Right ventricle myocardium superior (tissue), 1 donor: ENCODE measurements around the gene HJURP. TPM values are rescaled to one million over a fixed set of nuclear protein-coding genes. Genes with fewer than 3 reads are reported as not detected.

Experiments used
- ATAC-seq: fragments of 200-7000 bp; cut with Tn5 transposase; one replicate; pipeline ENCODE4 v1.9.1; 2020; ENCODE audit warnings: mild to moderate bottlenecking; ENCODE audit not compliant: poor library complexity
- DNase-seq: peaks from one replicate; pipeline ENCODE4 v3.0.0-alpha.2; 2020
- intact Hi-C: fragments of 100-400 bp; cut with DNase I; formaldehyde crosslinking; loops from one replicate; pipeline ENCODE4 v1.11.2; 2022
- total RNA-seq: library from RNA; stranded (reverse); fragmentation: NEBNext Ultra II Directional; extraction: Animal tissue kit (Norgen Biotek cat#: 25700); gene quantifications from one replicate; pipeline ENCODE4 v1.2.1, GENCODE V29; 2021
- donor health status: DM: no; HTN: yes; CAD: no; lungs with severe emphysema.

The HJURP gene
- total RNA-seq, 1 donor from 2014 or later: 0.40 TPM

- intact Hi-C loops: no loop called here
- ATAC-seq (no peak), DNase-seq (no peak)
Measured at GRCh38 chr2:233819884-233820773, 34.2 kb downstream of the HJURP start.

- no peak for DNase-seq
- no peak for ATAC-seq
- intact Hi-C loops: no loop called here
Measured at GRCh38 chr2:233818639-233819621, 35.4 kb downstream of the HJURP start.

GRCh38 chr2:233817995-233818638 lies 36.2 kb downstream of the HJURP start:
- ATAC-seq (no peak), DNase-seq (no peak)
- intact Hi-C loops: no loop called here

- DNase-seq (no peak), ATAC-seq (peak; percentile 22)
- intact Hi-C loops: no loop called here
Measured at GRCh38 chr2:233817361-233817911, 36.9 kb downstream of the HJURP start.

- DNase-seq (no peak), ATAC-seq (no peak)
- intact Hi-C loops: no loop called here
Measured at GRCh38 chr2:233816771-233817170, 37.6 kb downstream of the HJURP start.

GRCh38 chr2:233816334-233816733 lies 38.0 kb downstream of the HJURP start:
- no peak for DNase-seq
- ATAC-seq: no peak
- intact Hi-C loops: no loop called here

- no peak for DNase-seq
- no peak for ATAC-seq
- intact Hi-C loops: no loop called here
Measured at GRCh38 chr2:233815861-233816260, 38.5 kb downstream of the HJURP start.

GRCh38 chr2:233814056-233814835 lies 40.1 kb downstream of the HJURP start:
- no peak for DNase-seq
- intact Hi-C loops: no loop called here
- no peak for ATAC-seq

GRCh38 chr2:233813236-233814055 lies 40.9 kb downstream of the HJURP start:
- DNase-seq (no peak), ATAC-seq (no peak)
- intact Hi-C loops: no loop called here

- DNase-seq (no peak), ATAC-seq (no peak)
- intact Hi-C loops: no loop called here
Measured at GRCh38 chr2:233811732-233812131, 42.6 kb downstream of the HJURP start.

GRCh38 chr2:233811087-233811486 lies 43.2 kb downstream of the HJURP start:
- intact Hi-C loops: no loop called here
- no peak for DNase-seq
- ATAC-seq: no peak

GRCh38 chr2:233810385-233810784 lies 44.0 kb downstream of the HJURP start:
- DNase-seq (no peak), ATAC-seq (no peak)
- intact Hi-C loops: no loop called here

- ATAC-seq (no peak), DNase-seq (no peak)
- intact Hi-C loops: no loop called here
Measured at GRCh38 chr2:233807966-233808935, 46.1 kb downstream of the HJURP start.

- intact Hi-C loops: no loop called here
- DNase-seq: peak; percentile 24
- no peak for ATAC-seq
Measured at GRCh38 chr2:233807215-233807865, 47.0 kb downstream of the HJURP start.

- ATAC-seq (no peak), DNase-seq (no peak)
- intact Hi-C loops: no loop called here
Measured at GRCh38 chr2:233803994-233804393, 50.3 kb downstream of the HJURP start.
